ENCODE measurements around the gene SPATA21. TPM values are rescaled to one million over a fixed set of nuclear protein-coding genes. Genes with fewer than 3 reads are reported as not detected.
A peak's percentile ranks its signal among the peaks of the same experiment; 100 is the strongest.

SPATA21 gene
- total RNA-seq, 1 donor from 2014 or later: under 0.01 TPM

GRCh38 chr1:16418823-16419425 is 18.3 kb downstream of the SPATA21 start:
- DNase-seq: no peak

GRCh38 chr1:16413191-16413590 is 24.0 kb downstream of the SPATA21 start:
- no peak for DNase-seq

- DNase-seq: no peak
These were observed 26.4 kb downstream of the SPATA21 start for GRCh38 chr1:16410803-16411202.

GRCh38 chr1:16409536-16410152 is 27.6 kb downstream of the SPATA21 start:
- DNase-seq: no peak

- no peak for DNase-seq
These were observed 30.4 kb downstream of the SPATA21 start for GRCh38 chr1:16406868-16407267.

GRCh38 chr1:16405441-16405840 is 31.8 kb downstream of the SPATA21 start:
- no peak for DNase-seq

GRCh38 chr1:16402742-16403141 is 34.5 kb downstream of the SPATA21 start:
- DNase-seq: no peak

- DNase-seq: no peak
These were observed 38.8 kb downstream of the SPATA21 start for GRCh38 chr1:16398371-16398953.

- no peak for DNase-seq
These were observed 40.1 kb downstream of the SPATA21 start for GRCh38 chr1:16397120-16397519.

- peak; percentile 77 for DNase-seq
These were observed 40.6 kb downstream of the SPATA21 start for GRCh38 chr1:16396591-16396990.

- no peak for DNase-seq
These were observed 42.2 kb downstream of the SPATA21 start for GRCh38 chr1:16394977-16395376.

- DNase-seq: no peak
These were observed 43.4 kb downstream of the SPATA21 start for GRCh38 chr1:16393570-16394521.

- DNase-seq: no peak
These were observed 44.3 kb downstream of the SPATA21 start for GRCh38 chr1:16392740-16393569.

GRCh38 chr1:16391411-16391810 is 45.8 kb downstream of the SPATA21 start:
- no peak for DNase-seq

GRCh38 chr1:16387201-16388188 is 49.7 kb downstream of the SPATA21 start:
- DNase-seq: peak; percentile 33

GRCh38 chr1:16386454-16387113 is 50.6 kb downstream of the SPATA21 start:
- DNase-seq: peak; percentile 76

GRCh38 chr1:16385659-16386453 is 51.4 kb downstream of the SPATA21 start:
- no peak for DNase-seq

- DNase-seq: no peak
These were observed 53.3 kb downstream of the SPATA21 start for GRCh38 chr1:16383888-16384287.

- no peak for DNase-seq
These were observed 56.4 kb downstream of the SPATA21 start for GRCh38 chr1:16380868-16381267.
